HCT116 (cell line): Measurements from ENCODE around the gene CCDC39. TPM values are rescaled to one million over a fixed set of nuclear protein-coding genes. Genes with fewer than 3 reads are reported as not detected.

Experiments used
- ATAC-seq: fragments of 200-7000 bp; cut with Tn5 transposase; 2 replicates; pipeline ENCODE4 v1.9.1; 2020; ENCODE audit warnings: mild to moderate bottlenecking, moderate library complexity
- BruUV-seq: library from RNA; stranded (reverse); fragments of 400-500 nt; replicated peaks from 2 replicates; lab custom pipeline; 2021; lab: Mats Ljungman, UMichigan
- CTCF ChIA-PET: fragments of 300-600 bp; sonication (Branson Sonifier 250); formaldehyde crosslinking; loops from one replicate; lab custom pipeline; 2021; ENCODE audit warnings: antibody characterized with exemption; lab: Charles Lee
- POLR2A ChIA-PET: fragments of 300-600, 350-600 bp; sonication (Branson Sonifier 250); formaldehyde crosslinking; loops from one replicate; lab custom pipeline; 2021; ENCODE audit warnings: antibody characterized with exemption; lab: Charles Lee
- RAD21 ChIA-PET, 2 experiments: fragments of 300-600 bp; sonication (Branson Sonifier 250); formaldehyde crosslinking; loops; one replicate each; lab custom pipeline; 2023; ENCODE audit warnings: low total read pairs in 2 of 2; ENCODE audit not compliant: uncharacterized antibody in 2 of 2, unreplicated experiment in 2 of 2, low non-redundant PET in 1 of 2; lab: Charles Lee
- DNase-seq: peaks from one replicate; pipeline ENCODE4 v3.0.0-alpha.2; 2010; ENCODE audit warnings: low read depth, low spot score
- H2AFZ ChIP-seq: fragments of 200-600 bp; shearing (Covaris generic), sonication (generic); 2 replicates; pipeline ENCODE4 v1.6.1; 2017; ENCODE audit warnings: low read depth, mixed run types, mixed read lengths, antibody characterized with exemption, low read length; ENCODE audit not compliant: poor library complexity, severe bottlenecking
- H3K27ac ChIP-seq: 2 replicates; pipeline ENCODE4 v1.5.1; 2012; ENCODE audit warnings: low read depth, low read length
- H3K27me3 ChIP-seq: fragments of 200-600 bp; sonication (generic); 2 replicates; pipeline ENCODE4 v1.6.1; 2016; ENCODE audit warnings: mixed run types, low read length, mixed read lengths; ENCODE audit not compliant: insufficient read depth
- H3K36me3 ChIP-seq, 2 experiments: fragments of 200-500 bp in 1 of 2; fragments of 200-600 bp in 1 of 2; sonication (Bioruptor generic) in 1 of 2; sonication (generic) in 1 of 2; 2 replicates each; pipeline versions ENCODE4 v1.5.1 to v1.6.1; 2014 to 2016; ENCODE audit warnings: low read length in 2 of 2, inconsistent platforms in 1 of 2, mixed read lengths in 1 of 2, mixed run types in 1 of 2; ENCODE audit not compliant: insufficient read depth in 2 of 2, control insufficient read depth in 1 of 2
- H3K4me1 ChIP-seq, 2 experiments: fragments of 200-600 bp in 1 of 2; sonication (generic) in 1 of 2; 2 replicates each; pipeline versions ENCODE4 v1.5.1 to v1.6.1; 2012 to 2017; ENCODE audit warnings: low read length in 2 of 2, inconsistent platforms in 1 of 2, mild to moderate bottlenecking in 1 of 2, mixed read lengths in 1 of 2, mixed run types in 1 of 2, moderate library complexity in 1 of 2; ENCODE audit not compliant: insufficient read depth in 2 of 2, control insufficient read depth in 1 of 2
- H3K4me2 ChIP-seq: fragments of 200-600 bp; sonication (generic); 2 replicates; pipeline ENCODE4 v1.6.1; 2017; ENCODE audit warnings: mixed run types, low read length, mixed read lengths
- H3K4me3 ChIP-seq, 2 experiments: fragments of 200-600 bp in 1 of 2; sonication (generic) in 1 of 2; replicated peaks in 1 of 2; 2 replicates each; pipeline ENCODE4 v1.5.1; 2011 to 2016; ENCODE audit warnings: low read length in 2 of 2, control low read depth in 1 of 2, low read depth in 1 of 2, mild to moderate bottlenecking in 1 of 2, mixed read lengths in 1 of 2, mixed run types in 1 of 2
- H3K79me2 ChIP-seq: fragments of 200-600 bp; sonication (generic); 2 replicates; pipeline ENCODE4 v1.6.1; 2017; ENCODE audit warnings: mild to moderate bottlenecking, mixed run types, low read length, moderate library complexity, mixed read lengths; ENCODE audit not compliant: insufficient read depth
- H3K9ac ChIP-seq: fragments of 200-600 bp; sonication (generic); 2 replicates; pipeline ENCODE4 v1.6.1; 2016; ENCODE audit warnings: low read length, mixed read lengths
- H3K9me2 ChIP-seq: fragments of 200-600 bp; sonication (generic), shearing (Covaris generic); 2 replicates; pipeline ENCODE4 v1.6.1; 2017; ENCODE audit warnings: mixed run types, mild to moderate bottlenecking, moderate library complexity; ENCODE audit not compliant: insufficient read depth
- H3K9me3 ChIP-seq, 2 experiments: fragments of 200-500 bp in 1 of 2; fragments of 200-600 bp in 1 of 2; sonication (Bioruptor generic) in 1 of 2; sonication (generic) in 1 of 2; 2 replicates each; pipeline ENCODE4 v1.6.1; 2014 to 2017; ENCODE audit warnings: low read length in 2 of 2, mixed read lengths in 2 of 2, inconsistent platforms in 1 of 2, low read depth in 1 of 2, mild to moderate bottlenecking in 1 of 2, mixed run types in 1 of 2, moderate library complexity in 1 of 2; ENCODE audit not compliant: control insufficient read depth in 1 of 2, insufficient read depth in 1 of 2
- H4K20me1 ChIP-seq: fragments of 200-600 bp; sonication (generic), shearing (Covaris generic); 2 replicates; pipeline ENCODE4 v1.6.1; 2017; ENCODE audit warnings: mixed run types, mild to moderate bottlenecking, moderate library complexity; ENCODE audit not compliant: insufficient read depth
- CBX3 ChIP-seq: IDR thresholded peaks from 2 replicates; pipeline ENCODE4 v1.6.1; 2012; ENCODE audit warnings: low read depth
- CEBPB ChIP-seq: IDR thresholded peaks from 2 replicates; pipeline ENCODE4 v1.6.1; 2012; ENCODE audit warnings: low read depth
- CTCF ChIP-seq, 3 experiments: fragments of 200-600 bp in 1 of 3; sonication (generic) in 1 of 3; IDR thresholded peaks in 2 of 3; conservative IDR thresholded peaks in 1 of 3; 2 replicates each; pipeline ENCODE4 v1.5.1; 2012 to 2017; ENCODE audit warnings: low read depth in 2 of 3, low read length in 2 of 3, antibody characterized with exemption in 1 of 3, borderline replicate concordance in 1 of 3, control low read depth in 1 of 3, mild to moderate bottlenecking in 1 of 3, mixed read lengths in 1 of 3, mixed run types in 1 of 3, moderate library complexity in 1 of 3; ENCODE audit not compliant: insufficient read depth in 1 of 3
- EGR1 ChIP-seq: IDR thresholded peaks from 2 replicates; pipeline ENCODE4 v1.6.1; 2012; ENCODE audit warnings: low read depth
- EZH2phosphoT487 ChIP-seq: fragments of 200-600 bp; IDR thresholded peaks from 2 replicates; pipeline ENCODE4 v1.6.1; 2018; ENCODE audit warnings: antibody characterized with exemption, borderline replicate concordance
- RAD21 ChIP-seq: IDR thresholded peaks from 2 replicates; pipeline ENCODE4 v1.6.1; 2012; ENCODE audit warnings: low read depth, mild to moderate bottlenecking
- SIN3A ChIP-seq: IDR thresholded peaks from 2 replicates; pipeline ENCODE4 v1.6.1; 2012; ENCODE audit warnings: low read depth
- SP1 ChIP-seq: IDR thresholded peaks from 2 replicates; pipeline ENCODE4 v1.6.1; 2012; ENCODE audit warnings: low read depth
- SRF ChIP-seq: IDR thresholded peaks from 2 replicates; pipeline ENCODE4 v1.6.1; 2012; ENCODE audit warnings: low read depth
- ZFX ChIP-seq: fragments of 450-650 bp; IDR thresholded peaks from 2 replicates; pipeline ENCODE4 v1.6.1; 2017
- ZNF274 ChIP-seq: fragments of 200-500 bp; sonication (Bioruptor generic); IDR thresholded peaks from 2 replicates; pipeline ENCODE4 v1.6.1; 2014; ENCODE audit warnings: mild to moderate bottlenecking, low read depth, low read length, inconsistent platforms
- intact Hi-C: fragments of 100-400 bp; cut with micrococcal nuclease; formaldehyde crosslinking; loops from 2 replicates; pipeline ENCODE4 v1.10.0; 2022
- total RNA-seq: library from RNA; stranded (reverse); gene quantifications from one replicate; pipeline ENCODE4 v1.2.1, GENCODE V29; 2021; ENCODE audit not compliant: unreplicated experiment
- TF ChIP-seq, protein P1 (sequence below): IDR thresholded peaks from 2 replicates; pipeline ENCODE4 v1.6.1; 2012

CCDC39 gene
- total RNA-seq, 1 experiment from 2014 or later, result not detected

GRCh38 chr3:180611006-180611405, 68.3 kb downstream of the CCDC39 start:
- ChIA-PET POLR2A (no interaction called here), CTCF (no interaction called here), RAD21 (no interaction called here)
- Histone ChIP-seq H4K20me1 (no peaks in the 10 kb centered on the region), H3K4me2 (no peak overlapping the region), H3K36me3 (peaks cover 37 to 54% of the 10 kb centered on the region in 2 experiments), H2AFZ (no peak overlapping the region), H3K9me3 (no peaks in the 10 kb centered on the region), H3K4me3 (no peak overlapping the region), H3K4me1 (no peaks in the 10 kb centered on the region), H3K27ac (no peak overlapping the region), H3K79me2 (no peaks in the 10 kb centered on the region; the same call in 1 of the 2 replicates), H3K9me2 (no peaks in the 10 kb centered on the region), H3K27me3 (no peaks in the 10 kb centered on the region), H3K9ac (no peak overlapping the region)
- intact Hi-C loops, result no loop called here
- no TSS peak for BruUV-seq
- ATAC-seq (no peak), DNase-seq (no peak)
- no peak for TF ChIP-seq CTCF (IDR thresholded peaks at IDR 0.05 in 2 of 3, conservative IDR thresholded peaks at IDR 0.05 in 1 of 3; ENCODE audit: borderline replicate concordance in 1 of 3, insufficient read depth in 1 of 3, low read depth in 2 of 3, low read length in 2 of 3)

DNA sequence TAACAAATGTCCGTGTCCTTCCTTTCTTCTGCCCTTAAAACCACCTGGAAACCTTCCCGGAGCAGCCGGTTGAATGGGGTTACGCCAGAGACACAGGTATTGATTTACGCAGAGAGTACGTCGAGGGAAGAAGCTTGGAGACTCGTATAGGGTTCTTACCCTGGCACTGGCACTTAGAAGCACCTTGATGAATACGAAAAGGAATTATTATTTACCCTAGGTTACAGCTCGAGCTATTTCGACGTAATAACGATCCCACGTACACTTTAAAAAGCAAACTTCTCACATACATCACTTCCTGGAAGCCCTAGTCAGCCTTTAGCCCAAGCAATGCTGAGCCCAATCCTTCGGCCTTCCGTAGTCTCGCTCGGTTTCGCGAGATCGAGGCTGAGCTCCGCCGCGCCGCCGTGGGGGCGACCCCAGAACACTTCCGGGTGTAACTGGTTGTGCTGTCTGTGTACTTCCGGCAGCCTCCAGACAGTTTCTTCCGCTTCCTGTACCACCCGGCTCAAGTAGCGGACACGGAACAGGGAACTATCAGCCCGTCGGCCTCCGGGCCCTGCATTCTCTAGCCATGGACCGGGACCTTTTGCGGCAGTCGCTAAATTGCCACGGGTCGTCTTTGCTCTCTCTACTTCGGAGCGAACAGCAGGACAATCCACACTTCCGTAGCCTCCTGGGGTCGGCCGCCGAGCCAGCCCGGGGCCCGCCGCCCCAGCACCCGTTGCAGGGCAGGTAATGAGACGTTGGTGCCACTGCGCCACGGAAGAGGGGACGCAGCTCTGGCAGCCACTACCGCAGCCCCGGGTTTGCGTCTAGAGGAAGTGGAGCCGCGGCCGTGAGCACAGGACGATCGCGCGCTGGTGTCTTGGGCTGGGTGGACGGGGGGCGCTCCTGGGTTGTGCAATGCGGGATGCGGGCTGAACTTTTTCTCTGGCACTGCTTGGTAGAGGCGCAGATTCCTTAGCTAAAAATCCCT, 77.3 kb downstream of the CCDC39 start, which contains the start of gene TTC14:
Gene TTC14 (plus strand): TSS at position 476 of the 979 bp plus-strand sequence. CDS start 99 bp downstream, at position 575.
- RAD21 ChIA-PET, result no interaction called here
- no peaks in the 10 kb centered on the region for H3K27me3 ChIP-seq
- DNase-seq (peak; percentile 94), ATAC-seq (peak; percentile 95)
- no TSS peak for BruUV-seq
- H3K4me1 ChIP-seq, result peaks cover 8 to 12% of the 10 kb centered on the region in 2 experiments; a peak in 3 of 4 replicates
- H3K4me3 ChIP-seq, result peak within 1 kb of the TSS; percentile 89 to 95
- peak within 1 kb of the TSS; percentile 24 for H2AFZ ChIP-seq
- H3K9me3 ChIP-seq, result no peaks in the 10 kb centered on the region
- peak within 1 kb of the TSS; percentile 77 for H3K27ac ChIP-seq
- intact Hi-C loops, result loop anchor here (2.0 to 10.0 kb wide), 3 partner anchors 313 to 1039 kb away; partner anchors contain the start of genes ACTL6A and FXR1
- no peaks in the 10 kb centered on the region for H3K9me2 ChIP-seq
- H4K20me1 ChIP-seq, result no peaks in the 10 kb centered on the region
- CTCF ChIA-PET, result interaction anchor here (0.6 to 1.0 kb wide), 3 partner anchors 14 to 673 kb away, joined by 3 read pairs; no protein-coding TSS in a partner anchor
- H3K79me2 ChIP-seq, result peaks cover 40% of the 10 kb centered on the region
- H3K36me3 ChIP-seq, result peaks cover 16 to 22% of the 10 kb centered on the region in 2 experiments
- peak within 1 kb of the TSS; percentile 79 for H3K9ac ChIP-seq
- POLR2A ChIA-PET, result interaction anchor here (1.3 kb wide), 1 partner anchor 10 kb away, joined by 4 read pairs; no protein-coding TSS in a partner anchor
- peak within 1 kb of the TSS; percentile 72 for H3K4me2 ChIP-seq
- peak; percentile 63 for TF ChIP-seq SP1
- TF ChIP-seq, protein P1, sequence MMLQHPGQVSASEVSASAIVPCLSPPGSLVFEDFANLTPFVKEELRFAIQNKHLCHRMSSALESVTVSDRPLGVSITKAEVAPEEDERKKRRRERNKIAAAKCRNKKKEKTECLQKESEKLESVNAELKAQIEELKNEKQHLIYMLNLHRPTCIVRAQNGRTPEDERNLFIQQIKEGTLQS, result no peak
- TF ChIP-seq SRF, result peak; percentile 67; the same call in 1 of the 2 replicates
- TF ChIP-seq EZH2phosphoT487, result no peak
- TF ChIP-seq EGR1, result peak; percentile 92
- no peak for TF ChIP-seq RAD21
- TF ChIP-seq SIN3A, result peak; percentile 88
- peak; percentile 87 for TF ChIP-seq CBX3
- no peak for TF ChIP-seq ZNF274
- TF ChIP-seq CTCF (IDR thresholded peaks at IDR 0.05 in 2 of 3, conservative IDR thresholded peaks at IDR 0.05 in 1 of 3; ENCODE audit: borderline replicate concordance in 1 of 3, insufficient read depth in 1 of 3, low read depth in 2 of 3, low read length in 2 of 3), result no peak
- peak; percentile 60; the same call in 1 of the 2 replicates for TF ChIP-seq CEBPB
- TF ChIP-seq ZFX, result peak; percentile 81
